Small intestine (tissue), 16 donors: ENCODE data around the gene GEMIN5. TPM values are rescaled to one million over a fixed set of nuclear protein-coding genes. Genes with fewer than 3 reads are reported as not detected.
"Not testable (repeated sequence)": the region's sequence is repeated elsewhere in the genome, so short reads cannot be mapped to it uniquely, and the experiment has no call there.

Source experiments
- DNase-seq, 2 donors: peaks; one replicate each; pipeline versions ENCODE4 v3.0.0 to v3.0.0-alpha.2; 2013
- FAIRE-seq: peaks from 2 replicates; lab custom pipeline; 2012; peaks lifted over from hg19 to GRCh38; lab: Jason Lieb, UNC
- H3K27ac ChIP-seq, 3 donors: one replicate each; pipeline ENCODE4 v1.5.1; 2013; ENCODE audit warnings: low read length in 2 of 3, mild to moderate bottlenecking in 2 of 3, control low read depth in 1 of 3, inconsistent platforms in 1 of 3, low read depth in 1 of 3, moderate library complexity in 1 of 3
- H3K27me3 ChIP-seq, 3 donors: one replicate each; pipeline ENCODE4 v1.6.1; 2013; ENCODE audit warnings: low read length in 3 of 3, inconsistent platforms in 1 of 3; ENCODE audit not compliant: control insufficient read depth in 3 of 3, insufficient read depth in 3 of 3
- H3K36me3 ChIP-seq, 3 donors: one replicate each; pipeline ENCODE4 v1.6.1; 2013; ENCODE audit warnings: low read length in 3 of 3, inconsistent platforms in 1 of 3, low read depth in 1 of 3, mild to moderate bottlenecking in 1 of 3, moderate library complexity in 1 of 3; ENCODE audit not compliant: control insufficient read depth in 3 of 3, insufficient read depth in 2 of 3
- H3K4me1 ChIP-seq, 3 donors: one replicate each; pipeline ENCODE4 v1.6.1; 2013; ENCODE audit warnings: low read length in 2 of 3, inconsistent platforms in 1 of 3, low read depth in 1 of 3, mild to moderate bottlenecking in 1 of 3, moderate library complexity in 1 of 3; ENCODE audit not compliant: control insufficient read depth in 3 of 3, insufficient read depth in 2 of 3
- H3K4me3 ChIP-seq, 3 donors: one replicate each; pipeline ENCODE4 v1.5.1; 2013; ENCODE audit warnings: low read length in 3 of 3, control low read depth in 1 of 3, inconsistent platforms in 1 of 3, low read depth in 1 of 3, mild to moderate bottlenecking in 1 of 3, moderate library complexity in 1 of 3
- H3K9me3 ChIP-seq, 2 donors: one replicate each; pipeline ENCODE4 v1.6.1; 2013; ENCODE audit warnings: low read depth in 1 of 2, low read length in 1 of 2; ENCODE audit not compliant: control insufficient read depth in 2 of 2, insufficient read depth in 1 of 2
- WGBS, 3 donors: extraction: QIAGEN DNeasy Blood & Tissue Kit; methylation state at CpG; one replicate each; pipeline ENCODE4 v1.1.7; 2013; 5-methylcytosine and 5-hydroxymethylcytosine counted together
- long read RNA-seq, 10 donors: transcript quantifications; one replicate each; lab custom pipeline, GENCODE V29; 2026
- polyA plus RNA-seq, 4 donors: library from polyadenylated mRNA; stranded (reverse) in 3 of 4; unstranded in 1 of 4; fragments of 200-250 nt in 3 of 4; fragments of 120-200 nt in 1 of 4; gene quantifications; one replicate each; pipeline versions ENCODE4 v1.2.1 to v1.2.3, GENCODE V29; 2013
- donor health status: healthy with polysubstance abuse.
- donor health status: control.
- donor health status: control.
- donor health status: Bipolar disorder and iron deficiency.
- donor health status: healthy.

Gene GEMIN5, protein sequence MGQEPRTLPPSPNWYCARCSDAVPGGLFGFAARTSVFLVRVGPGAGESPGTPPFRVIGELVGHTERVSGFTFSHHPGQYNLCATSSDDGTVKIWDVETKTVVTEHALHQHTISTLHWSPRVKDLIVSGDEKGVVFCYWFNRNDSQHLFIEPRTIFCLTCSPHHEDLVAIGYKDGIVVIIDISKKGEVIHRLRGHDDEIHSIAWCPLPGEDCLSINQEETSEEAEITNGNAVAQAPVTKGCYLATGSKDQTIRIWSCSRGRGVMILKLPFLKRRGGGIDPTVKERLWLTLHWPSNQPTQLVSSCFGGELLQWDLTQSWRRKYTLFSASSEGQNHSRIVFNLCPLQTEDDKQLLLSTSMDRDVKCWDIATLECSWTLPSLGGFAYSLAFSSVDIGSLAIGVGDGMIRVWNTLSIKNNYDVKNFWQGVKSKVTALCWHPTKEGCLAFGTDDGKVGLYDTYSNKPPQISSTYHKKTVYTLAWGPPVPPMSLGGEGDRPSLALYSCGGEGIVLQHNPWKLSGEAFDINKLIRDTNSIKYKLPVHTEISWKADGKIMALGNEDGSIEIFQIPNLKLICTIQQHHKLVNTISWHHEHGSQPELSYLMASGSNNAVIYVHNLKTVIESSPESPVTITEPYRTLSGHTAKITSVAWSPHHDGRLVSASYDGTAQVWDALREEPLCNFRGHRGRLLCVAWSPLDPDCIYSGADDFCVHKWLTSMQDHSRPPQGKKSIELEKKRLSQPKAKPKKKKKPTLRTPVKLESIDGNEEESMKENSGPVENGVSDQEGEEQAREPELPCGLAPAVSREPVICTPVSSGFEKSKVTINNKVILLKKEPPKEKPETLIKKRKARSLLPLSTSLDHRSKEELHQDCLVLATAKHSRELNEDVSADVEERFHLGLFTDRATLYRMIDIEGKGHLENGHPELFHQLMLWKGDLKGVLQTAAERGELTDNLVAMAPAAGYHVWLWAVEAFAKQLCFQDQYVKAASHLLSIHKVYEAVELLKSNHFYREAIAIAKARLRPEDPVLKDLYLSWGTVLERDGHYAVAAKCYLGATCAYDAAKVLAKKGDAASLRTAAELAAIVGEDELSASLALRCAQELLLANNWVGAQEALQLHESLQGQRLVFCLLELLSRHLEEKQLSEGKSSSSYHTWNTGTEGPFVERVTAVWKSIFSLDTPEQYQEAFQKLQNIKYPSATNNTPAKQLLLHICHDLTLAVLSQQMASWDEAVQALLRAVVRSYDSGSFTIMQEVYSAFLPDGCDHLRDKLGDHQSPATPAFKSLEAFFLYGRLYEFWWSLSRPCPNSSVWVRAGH (N-terminal part only)
- polyA plus RNA-seq, result 10 to 100 TPM in 1 of 4 donors, 1 to 10 TPM in 3; 1.4 to 11.6 (median 3.4) TPM
- long read RNA-seq, donor 1, full-length matches to known transcripts, result 1 of 13 reads
- long read RNA-seq, donor 1, partial matches to known transcripts, result 12 of 13 reads
- long read RNA-seq, donor 1, other reads (novel, unspliced or antisense), result 0 of 13 reads
- long read RNA-seq, donor 2, result 0 reads
- long read RNA-seq, donor 3, result 0 reads
- long read RNA-seq, donor 4, result 0 reads
- long read RNA-seq, donor 5, result 0 reads
- long read RNA-seq, donor 6, full-length matches to known transcripts, result 1 of 1 reads
- long read RNA-seq, donor 6, partial matches to known transcripts, result 0 of 1 reads
- long read RNA-seq, donor 6, other reads (novel, unspliced or antisense), result 0 of 1 reads
- long read RNA-seq, donor 7, result 0 reads
- long read RNA-seq, donor 8, result 0 reads
- long read RNA-seq, donor 9, result 0 reads
- long read RNA-seq, donor 10, result 0 reads

- Histone ChIP-seq H3K4me3 (peak within 1 kb of the TSS; percentile 69 to 84 (median 82)), H3K9me3 (no peaks in the 10 kb centered on the region), H3K27me3 (no peaks in the 10 kb centered on the region), H3K36me3 (peaks cover 0 to 6% (median 0%) of the 10 kb centered on the region in 3 donors), H3K27ac (peak within 1 kb of the TSS; percentile 16 to 71 (median 61)), H3K4me1 (peaks cover 0 to 12% (median 0%) of the 10 kb centered on the region in 3 donors)
- FAIRE-seq, result no peak
- DNase-seq, result peak; percentile 89 to 95
- 0% methylated on average over 56 to 61 of the region's 61 CpGs for WGBS, 3 donors
Measured at GRCh38 chr5:154937718-154938466, at the start of gene GEMIN5. GEMIN5 (minus strand) TSS chr5:154938211; CDS start chr5:154938133, 78 bp downstream.

- WGBS, 3 donors, result 56 to 89% (median 71%) methylated on average over 4 of the region's 4 CpGs
- H3K9me3 ChIP-seq, result no peaks in the 10 kb centered on the region
- H3K4me1 ChIP-seq, result no peaks in the 10 kb centered on the region
- FAIRE-seq, result no peak
- H3K4me3 ChIP-seq, result no peak overlapping the region
- peaks cover 0 to 6% (median 0%) of the 10 kb centered on the region in 3 donors for H3K27me3 ChIP-seq
- no peak overlapping the region for H3K27ac ChIP-seq
- no peak for DNase-seq
- H3K36me3 ChIP-seq, result no peaks in the 10 kb centered on the region
Measured at GRCh38 chr5:154986151-154986550, 48.1 kb upstream of the GEMIN5 start.

- FAIRE-seq (no peak), DNase-seq (no peak)
- WGBS, 3 donors, result 63 to 69% (median 66%) methylated on average over 8 of the region's 8 CpGs
- H3K27me3 ChIP-seq, result peaks cover 0 to 6% (median 0%) of the 10 kb centered on the region in 3 donors
- no peak overlapping the region for H3K27ac ChIP-seq
- no peaks in the 10 kb centered on the region for H3K36me3 ChIP-seq
- H3K4me3 ChIP-seq, result no peak overlapping the region
- H3K4me1 ChIP-seq, result no peaks in the 10 kb centered on the region
- no peaks in the 10 kb centered on the region for H3K9me3 ChIP-seq
Measured at GRCh38 chr5:154984946-154985516, 47.0 kb upstream of the GEMIN5 start.

DNA sequence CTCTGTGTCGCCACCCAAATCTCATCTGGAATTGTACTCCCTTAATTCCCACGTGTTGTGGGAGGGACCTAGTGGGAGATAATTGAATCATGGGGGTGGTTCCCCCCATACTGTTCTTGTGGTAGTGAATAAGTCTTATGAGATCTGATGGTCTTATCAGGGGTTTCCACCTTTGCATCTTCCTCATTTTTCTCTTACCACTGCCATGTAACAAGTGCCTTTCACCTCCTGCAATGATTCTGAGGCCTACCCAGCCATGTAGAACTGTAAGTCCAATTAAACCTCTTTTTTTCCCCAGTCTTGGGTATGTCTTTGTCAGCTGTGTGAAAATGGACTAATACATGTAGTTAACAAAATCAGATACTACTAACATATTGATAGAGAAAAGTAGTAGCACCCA lies 40.3 kb upstream of the GEMIN5 start:
- not testable (repeated sequence) for H3K4me1 ChIP-seq, DNase-seq, H3K9me3 ChIP-seq, H3K27ac ChIP-seq, H3K4me3 ChIP-seq, H3K27me3 ChIP-seq, FAIRE-seq, H3K36me3 ChIP-seq
- WGBS, 3 donors, result 88 to 92% (median 91%) methylated on average over 2 of the region's 2 CpGs

GRCh38 chr5:154977409-154977808 lies 39.4 kb upstream of the GEMIN5 start:
- Histone ChIP-seq H3K27ac (no peak overlapping the region), H3K9me3 (peaks cover 0 to 4% of the 10 kb centered on the region in 2 donors), H3K36me3 (no peaks in the 10 kb centered on the region), H3K27me3 (no peaks in the 10 kb centered on the region), H3K4me1 (no peaks in the 10 kb centered on the region), H3K4me3 (no peak overlapping the region)
- DNase-seq (no peak), FAIRE-seq (no peak)
- WGBS, 3 donors, result 76 to 79% (median 78%) methylated on average over 1 of the region's 1 CpG

GRCh38 chr5:154976082-154976481 lies 38.1 kb upstream of the GEMIN5 start:
- not testable (repeated sequence) for H3K27me3 ChIP-seq, FAIRE-seq, H3K4me3 ChIP-seq, H3K9me3 ChIP-seq, H3K36me3 ChIP-seq, H3K27ac ChIP-seq, DNase-seq, H3K4me1 ChIP-seq
- 92 to 99% (median 94%) methylated on average over 9 of the region's 9 CpGs for WGBS, 3 donors
